Keratinocyte (primary cell): ENCODE measurements around the gene SEMA4G.

Source experiments
- CTCF ChIP-seq, 3 experiments: IDR thresholded peaks in 1 of 3; conservative IDR thresholded peaks in 1 of 3; optimal IDR thresholded peaks in 1 of 3; 2 replicates in 2 of 3; 3 replicates in 1 of 3; pipeline versions ENCODE3 to v1.5.1; 2011; ENCODE audit warnings: low read length in 3 of 3, mild to moderate bottlenecking in 3 of 3, moderate library complexity in 2 of 3, control low read depth in 1 of 3, inconsistent platforms in 1 of 3; ENCODE audit not compliant: insufficient read depth in 2 of 3; ENCODE audit errors: extremely low read depth in 1 of 3
- EZH2 ChIP-seq: IDR thresholded peaks from one replicate; pipeline ENCODE4 v1.6.1; 2012; ENCODE audit warnings: inconsistent platforms, mild to moderate bottlenecking, low read length, moderate library complexity

GRCh38 chr10:100960251-100960650 is 9.1 kb upstream of the SEMA4G start:
- TF ChIP-seq CTCF (optimal IDR thresholded peaks at IDR 0.05 in 1 of 3, IDR thresholded peaks at IDR 0.05 in 1 of 3, conservative IDR thresholded peaks at IDR 0.05 in 1 of 3; ENCODE audit: extremely low read depth in 1 of 3, insufficient read depth in 2 of 3, low read length in 3 of 3) (no peak), EZH2 (no peak)
